Memory B cell (primary cell): ENCODE results near the gene TPTE.
"Not testable (repeated sequence)": the region's sequence is repeated elsewhere in the genome, so short reads cannot be mapped to it uniquely, and the experiment has no call there.

ENCODE experiments used
- ATAC-seq: fragments of 150-1000 bp; cut with Tn5 transposase; 2 replicates; pipeline ENCODE4 v1.10.0; 2021; ENCODE audit warnings: low read depth, mild to moderate bottlenecking, moderate library complexity
- DNase-seq, 2 donors: peaks; one replicate each; pipeline ENCODE4 v3.0.0; 2022; ENCODE audit warnings: low spot score in 2 of 2
- H3K27ac Mint-ChIP-seq: one replicate; pipeline ENCODE4 v1.8.0; 2022; ENCODE audit warnings: mild to moderate bottlenecking, moderate library complexity, mixed read lengths
- H3K27me3 Mint-ChIP-seq: one replicate; pipeline ENCODE4 v1.8.0; 2022; ENCODE audit warnings: mixed read lengths
- H3K36me3 Mint-ChIP-seq: one replicate; pipeline ENCODE4 v1.8.0; 2022; ENCODE audit warnings: mild to moderate bottlenecking, mixed read lengths
- H3K4me1 Mint-ChIP-seq: one replicate; pipeline ENCODE4 v1.8.0; 2022; ENCODE audit warnings: mixed read lengths
- H3K4me3 Mint-ChIP-seq: one replicate; pipeline ENCODE4 v1.8.0; 2022; ENCODE audit warnings: mild to moderate bottlenecking, moderate library complexity, mixed read lengths
- H3K9me3 Mint-ChIP-seq: one replicate; pipeline ENCODE4 v1.8.0; 2022; ENCODE audit warnings: mixed read lengths

TPTE gene

GRCh38 chr21:10521091-10521598, at the start of gene TPTE:
Gene TPTE (plus strand): TSS chr21:10521583. CDS start chr21:10538724, 17,141 bp downstream.
- no peak within 1 kb of the TSS for H3K27ac Mint-ChIP-seq
- H3K4me1 Mint-ChIP-seq, result no peaks in the 10 kb centered on the region

GRCh38 chr21:10471999-10472398, 49.4 kb upstream of the TPTE start:
- H3K27me3 Mint-ChIP-seq, H3K9me3 Mint-ChIP-seq, H3K36me3 Mint-ChIP-seq, H3K27ac Mint-ChIP-seq, DNase-seq, H3K4me1 Mint-ChIP-seq, H3K4me3 Mint-ChIP-seq, ATAC-seq: not testable (repeated sequence)

More at GRCh38 chr21:10521091-10521598, at the start of gene TPTE:
- peaks cover 7% of the 10 kb centered on the region for H3K9me3 Mint-ChIP-seq
- ATAC-seq, result no peak
- H3K27me3 Mint-ChIP-seq, result no peaks in the 10 kb centered on the region
- DNase-seq, result no peak
- H3K36me3 Mint-ChIP-seq, result no peaks in the 10 kb centered on the region
- H3K4me3 Mint-ChIP-seq, result no peak within 1 kb of the TSS

- not testable (repeated sequence) for H3K36me3 Mint-ChIP-seq, H3K27ac Mint-ChIP-seq, H3K4me1 Mint-ChIP-seq, H3K4me3 Mint-ChIP-seq, DNase-seq, ATAC-seq, H3K9me3 Mint-ChIP-seq, H3K27me3 Mint-ChIP-seq
Observed at GRCh38 chr21:10477794-10478193, 43.6 kb upstream of the TPTE start.

- not testable (repeated sequence) for H3K4me3 Mint-ChIP-seq, DNase-seq, H3K36me3 Mint-ChIP-seq, H3K4me1 Mint-ChIP-seq, H3K9me3 Mint-ChIP-seq, H3K27ac Mint-ChIP-seq, H3K27me3 Mint-ChIP-seq, ATAC-seq
Observed at GRCh38 chr21:10479875-10480274, 41.5 kb upstream of the TPTE start.

- H3K4me3 Mint-ChIP-seq, DNase-seq, H3K27me3 Mint-ChIP-seq, H3K27ac Mint-ChIP-seq, H3K9me3 Mint-ChIP-seq, ATAC-seq, H3K36me3 Mint-ChIP-seq, H3K4me1 Mint-ChIP-seq: not testable (repeated sequence)
Observed at GRCh38 chr21:10484864-10485263, 36.5 kb upstream of the TPTE start.

GRCh38 chr21:10490453-10490852, 30.9 kb upstream of the TPTE start:
- not testable (repeated sequence) for H3K36me3 Mint-ChIP-seq, H3K27ac Mint-ChIP-seq, H3K27me3 Mint-ChIP-seq, ATAC-seq, H3K4me3 Mint-ChIP-seq, DNase-seq, H3K4me1 Mint-ChIP-seq, H3K9me3 Mint-ChIP-seq

- Mint-ChIP-seq H3K27ac (no peak overlapping the region), H3K36me3 (no peaks in the 10 kb centered on the region), H3K4me3 (no peak overlapping the region), H3K4me1 (no peaks in the 10 kb centered on the region), H3K9me3 (peaks cover 8% of the 10 kb centered on the region), H3K27me3 (no peaks in the 10 kb centered on the region)
- DNase-seq (no peak), ATAC-seq (no peak)
Observed at GRCh38 chr21:10511116-10511515, 10.3 kb upstream of the TPTE start.

- H3K4me1 Mint-ChIP-seq, ATAC-seq, H3K36me3 Mint-ChIP-seq, H3K27me3 Mint-ChIP-seq, H3K27ac Mint-ChIP-seq, H3K4me3 Mint-ChIP-seq, DNase-seq: not testable (repeated sequence)
- peaks cover 13% of the 10 kb centered on the region for H3K9me3 Mint-ChIP-seq
Observed at GRCh38 chr21:10516889-10517288, 4.5 kb upstream of the TPTE start.

GRCh38 chr21:10517904-10518303, 3.5 kb upstream of the TPTE start:
- not testable (repeated sequence) for H3K27ac Mint-ChIP-seq, DNase-seq, H3K4me3 Mint-ChIP-seq, H3K36me3 Mint-ChIP-seq, ATAC-seq, H3K27me3 Mint-ChIP-seq, H3K4me1 Mint-ChIP-seq
- H3K9me3 Mint-ChIP-seq, result peaks cover 13% of the 10 kb centered on the region

GRCh38 chr21:10521835-10522500, 585 bp downstream of the TPTE start:
- H3K36me3 Mint-ChIP-seq, H3K27ac Mint-ChIP-seq, H3K4me3 Mint-ChIP-seq, H3K4me1 Mint-ChIP-seq, ATAC-seq, H3K9me3 Mint-ChIP-seq, DNase-seq, H3K27me3 Mint-ChIP-seq: not testable (repeated sequence)

- no peaks in the 10 kb centered on the region for H3K36me3 Mint-ChIP-seq
- ATAC-seq (no peak), DNase-seq (no peak)
- H3K4me3 Mint-ChIP-seq, result no peak overlapping the region
- H3K27me3 Mint-ChIP-seq, result no peaks in the 10 kb centered on the region
- peaks cover 3% of the 10 kb centered on the region for H3K9me3 Mint-ChIP-seq
- H3K4me1 Mint-ChIP-seq, result no peaks in the 10 kb centered on the region
- no peak overlapping the region for H3K27ac Mint-ChIP-seq
Observed at GRCh38 chr21:10539956-10540355, 18.6 kb downstream of the TPTE start.

- H3K9me3 Mint-ChIP-seq, DNase-seq, H3K36me3 Mint-ChIP-seq: not testable (repeated sequence)
Observed at GRCh38 chr21:10544376-10544775, 23.0 kb downstream of the TPTE start.

GRCh38 chr21:10547868-10548267, 26.5 kb downstream of the TPTE start:
- peaks cover 21% of the 10 kb centered on the region for H3K9me3 Mint-ChIP-seq
- H3K36me3 Mint-ChIP-seq, H3K27ac Mint-ChIP-seq, DNase-seq, ATAC-seq, H3K27me3 Mint-ChIP-seq, H3K4me1 Mint-ChIP-seq, H3K4me3 Mint-ChIP-seq: not testable (repeated sequence)

More at GRCh38 chr21:10544376-10544775, 23.0 kb downstream of the TPTE start:
- not testable (repeated sequence) for ATAC-seq, H3K4me3 Mint-ChIP-seq, H3K4me1 Mint-ChIP-seq, H3K27me3 Mint-ChIP-seq, H3K27ac Mint-ChIP-seq

GRCh38 chr21:10548331-10548954, 27.1 kb downstream of the TPTE start:
- not testable (repeated sequence) for H3K36me3 Mint-ChIP-seq, H3K4me3 Mint-ChIP-seq, H3K27ac Mint-ChIP-seq, ATAC-seq, DNase-seq, H3K27me3 Mint-ChIP-seq, H3K4me1 Mint-ChIP-seq
- H3K9me3 Mint-ChIP-seq, result peaks cover 21% of the 10 kb centered on the region

GRCh38 chr21:10570803-10571202, 49.4 kb downstream of the TPTE start:
- H3K9me3 Mint-ChIP-seq, H3K4me3 Mint-ChIP-seq, H3K27me3 Mint-ChIP-seq, H3K36me3 Mint-ChIP-seq, ATAC-seq, DNase-seq, H3K27ac Mint-ChIP-seq, H3K4me1 Mint-ChIP-seq: not testable (repeated sequence)
